GM12878 (cell line): ENCODE measurements around the gene BEST1.

Experiments used
- PRDM15 ChIP-seq: fragments of 450-650 bp; formaldehyde crosslinking; IDR thresholded peaks from 2 replicates; pipeline ENCODE4 v1.4.0; 2020; ENCODE audit warnings: mild to moderate bottlenecking, moderate library complexity
- RAD21 ChIP-seq: IDR thresholded peaks from 2 replicates; pipeline ENCODE4 v1.6.1; 2011; ENCODE audit warnings: mild to moderate bottlenecking, low read depth, low read length, moderate library complexity; ENCODE audit not compliant: insufficient read depth
- ZNF274 ChIP-seq: IDR thresholded peaks from one replicate; pipeline ENCODE4 v1.8.0; 2011; ENCODE audit not compliant: insufficient read length, insufficient read depth

GRCh38 chr11:61959114-61959513 lies 9.0 kb downstream of the BEST1 start:
- TF ChIP-seq RAD21 (no peak), ZNF274 (no peak), PRDM15 (CRISPR knock-in tag) (no peak)
